ENCODE data around the gene PDP2.
"Not testable (repeated sequence)": the region's sequence is repeated elsewhere in the genome, so short reads cannot be mapped to it uniquely, and the experiment has no call there.

DNA sequence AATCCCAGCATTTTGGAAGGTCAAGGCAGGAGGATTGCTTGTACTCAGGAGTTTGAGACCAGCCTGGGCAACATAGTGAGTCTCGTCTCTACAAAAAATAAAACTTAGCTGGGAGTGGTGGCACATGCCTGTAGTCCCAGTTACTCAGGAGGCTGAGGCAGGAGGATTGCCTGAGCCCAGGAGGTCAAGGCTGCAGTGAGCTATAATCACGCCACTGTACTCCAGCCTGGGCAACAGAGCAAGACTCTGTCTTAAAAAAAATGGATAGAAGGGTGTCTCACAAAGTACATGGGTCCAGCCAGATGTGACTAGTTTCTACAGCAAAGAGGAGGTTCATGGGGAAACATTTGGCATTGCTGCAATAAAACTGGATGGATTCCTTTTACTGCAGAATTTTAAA is 9.0 kb upstream of the PDP2 start:
- TF ChIP-seq, protein P1, sequence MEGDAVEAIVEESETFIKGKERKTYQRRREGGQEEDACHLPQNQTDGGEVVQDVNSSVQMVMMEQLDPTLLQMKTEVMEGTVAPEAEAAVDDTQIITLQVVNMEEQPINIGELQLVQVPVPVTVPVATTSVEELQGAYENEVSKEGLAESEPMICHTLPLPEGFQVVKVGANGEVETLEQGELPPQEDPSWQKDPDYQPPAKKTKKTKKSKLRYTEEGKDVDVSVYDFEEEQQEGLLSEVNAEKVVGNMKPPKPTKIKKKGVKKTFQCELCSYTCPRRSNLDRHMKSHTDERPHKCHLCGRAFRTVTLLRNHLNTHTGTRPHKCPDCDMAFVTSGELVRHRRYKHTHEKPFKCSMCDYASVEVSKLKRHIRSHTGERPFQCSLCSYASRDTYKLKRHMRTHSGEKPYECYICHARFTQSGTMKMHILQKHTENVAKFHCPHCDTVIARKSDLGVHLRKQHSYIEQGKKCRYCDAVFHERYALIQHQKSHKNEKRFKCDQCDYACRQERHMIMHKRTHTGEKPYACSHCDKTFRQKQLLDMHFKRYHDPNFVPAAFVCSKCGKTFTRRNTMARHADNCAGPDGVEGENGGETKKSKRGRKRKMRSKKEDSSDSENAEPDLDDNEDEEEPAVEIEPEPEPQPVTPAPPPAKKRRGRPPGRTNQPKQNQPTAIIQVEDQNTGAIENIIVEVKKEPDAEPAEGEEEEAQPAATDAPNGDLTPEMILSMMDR (conservative IDR thresholded peaks at IDR 0.05; ENCODE audit: low read length) = not testable (repeated sequence)
- TF ChIP-seq EZH2phosphoT487 (IDR thresholded peaks at IDR 0.05; ENCODE audit: borderline replicate concordance, low read depth, low read length) = not testable (repeated sequence)

Measured in OCI-LY7 (cell line).